Neural cell (in vitro differentiated cells): ENCODE measurements around the gene C14orf132. TPM values are rescaled to one million over a fixed set of nuclear protein-coding genes. Genes with fewer than 3 reads are reported as not detected.
"Not testable (repeated sequence)": the region's sequence is repeated elsewhere in the genome, so short reads cannot be mapped to it uniquely, and the experiment has no call there.

ENCODE experiments used
- H2AFZ ChIP-seq: fragments of 200-600, 300-800 bp; sonication (generic), shearing (Covaris generic); 2 replicates; pipeline ENCODE4 v1.6.0; 2014; ENCODE audit warnings: low read depth, mild to moderate bottlenecking, antibody characterized with exemption, low read length, moderate library complexity
- H3F3A ChIP-seq: fragments of 200-600 bp; shearing (Covaris generic); 2 replicates; pipeline ENCODE4 v1.6.1; 2016; ENCODE audit warnings: mild to moderate bottlenecking, moderate library complexity, mixed read lengths, antibody characterized with exemption, low read length; ENCODE audit not compliant: insufficient read depth, poor library complexity, severe bottlenecking
- H3K27ac ChIP-seq: fragments of 200-600, 300-800 bp; sonication (generic), shearing (Covaris generic); 2 replicates; pipeline ENCODE4 v1.5.1; 2014; ENCODE audit warnings: mild to moderate bottlenecking, low read length, moderate library complexity
- H3K27me3 ChIP-seq: fragments of 300-800, 200-600 bp; sonication (generic), shearing (Covaris generic); 2 replicates; pipeline ENCODE4 v1.6.0; 2014; ENCODE audit warnings: mild to moderate bottlenecking, low read depth, low read length, moderate library complexity; ENCODE audit not compliant: insufficient read depth
- H3K36me3 ChIP-seq: fragments of 300-800, 200-600 bp; sonication (generic), shearing (Covaris generic); 2 replicates; pipeline ENCODE4 v1.5.1; 2014; ENCODE audit warnings: mild to moderate bottlenecking, antibody characterized with exemption, low read length, moderate library complexity; ENCODE audit not compliant: insufficient read depth
- H3K4me2 ChIP-seq: fragments of 300-800, 200-600 bp; sonication (generic), shearing (Covaris generic); 2 replicates; pipeline ENCODE4 v1.6.0; 2014; ENCODE audit warnings: mild to moderate bottlenecking, low read length
- H3K4me3 ChIP-seq: fragments of 300-800, 200-600 bp; sonication (generic), shearing (Covaris generic); 2 replicates; pipeline ENCODE4 v1.5.1; 2014; ENCODE audit warnings: mild to moderate bottlenecking, low read length, moderate library complexity
- H3K79me2 ChIP-seq: fragments of 200-600 bp; shearing (Covaris generic); replicated peaks from 2 replicates; pipeline ENCODE4 v1.6.0; 2014; ENCODE audit warnings: mild to moderate bottlenecking, low read length, moderate library complexity; ENCODE audit not compliant: insufficient read depth
- H3K9ac ChIP-seq: fragments of 300-800, 200-600 bp; sonication (generic), shearing (Covaris generic); 2 replicates; pipeline ENCODE4 v1.6.1; 2016; ENCODE audit warnings: mild to moderate bottlenecking, low read length, mixed read lengths
- H3K9me2 ChIP-seq: fragments of 200-600 bp; shearing (Covaris generic); 2 replicates; pipeline ENCODE4 v1.6.1; 2016; ENCODE audit warnings: mild to moderate bottlenecking, low read length, mixed read lengths; ENCODE audit not compliant: insufficient read depth
- H3K9me3 ChIP-seq: fragments of 200-600, 300-800 bp; sonication (generic), shearing (Covaris generic); 2 replicates; pipeline ENCODE4 v1.6.1; 2016; ENCODE audit warnings: mild to moderate bottlenecking, mixed run types, low read length, moderate library complexity, mixed read lengths
- H4K20me1 ChIP-seq: fragments of 200-600 bp; shearing (Covaris generic); 2 replicates; pipeline ENCODE4 v1.6.1; 2016; ENCODE audit warnings: mild to moderate bottlenecking, mixed run types; ENCODE audit not compliant: insufficient read depth
- CTCF ChIP-seq: fragments of 450-650 bp; IDR thresholded peaks from 2 replicates; pipeline ENCODE4 v1.5.1; 2014; ENCODE audit warnings: antibody characterized with exemption, mild to moderate bottlenecking, moderate library complexity; ENCODE audit not compliant: poor library complexity, severe bottlenecking
- EP300 ChIP-seq: fragments of 450-650 bp; conservative IDR thresholded peaks from 2 replicates; pipeline ENCODE4 v1.6.1; 2014; ENCODE audit warnings: antibody characterized with exemption, mild to moderate bottlenecking, moderate library complexity; ENCODE audit not compliant: poor library complexity, severe bottlenecking
- EZH2 ChIP-seq: fragments of 200-600, 300-800 bp; shearing (Covaris generic), sonication (generic); IDR thresholded peaks from 2 replicates; pipeline ENCODE4 v1.6.1; 2014; ENCODE audit warnings: antibody characterized with exemption, low read length, borderline replicate concordance, mild to moderate bottlenecking; ENCODE audit not compliant: insufficient read depth, poor library complexity, severe bottlenecking
- MXI1 ChIP-seq: fragments of 450-650 bp; conservative IDR thresholded peaks from 2 replicates; pipeline ENCODE4 v1.6.1; 2014; ENCODE audit warnings: antibody characterized with exemption, mild to moderate bottlenecking; ENCODE audit not compliant: poor library complexity, severe bottlenecking
- POLR2AphosphoS5 ChIP-seq: IDR thresholded peaks from 2 replicates; pipeline ENCODE4 v1.6.1; 2012
- RAD21 ChIP-seq: fragments of 450-650 bp; conservative IDR thresholded peaks from 2 replicates; pipeline ENCODE4 v1.6.1; 2014; ENCODE audit warnings: antibody characterized with exemption, mild to moderate bottlenecking, moderate library complexity
- REST ChIP-seq: IDR thresholded peaks from 2 replicates; pipeline ENCODE4 v1.6.1; 2012; ENCODE audit warnings: borderline replicate concordance
- SMC3 ChIP-seq: fragments of 450-650 bp; conservative IDR thresholded peaks from 2 replicates; pipeline ENCODE4 v1.6.1; 2014; ENCODE audit warnings: antibody characterized with exemption, mild to moderate bottlenecking, moderate library complexity; ENCODE audit not compliant: poor library complexity
- TAF1 ChIP-seq: IDR thresholded peaks from 2 replicates; pipeline ENCODE4 v1.6.1; 2012; ENCODE audit warnings: low read depth
- polyA plus RNA-seq: library from polyadenylated mRNA; depleted of rRNA; stranded (reverse); fragments of >200 nt; gene quantifications from 2 replicates; pipeline ENCODE4 v1.2.3, GENCODE V29; 2014

Gene C14orf132
- polyA plus RNA-seq, 1 donor from 2014 or later, result 50.1 TPM

- no peak overlapping the region for H3K27ac ChIP-seq
These were observed 32.9 kb downstream of the C14orf132 start for GRCh38 chr14:96072076-96072475.

GRCh38 chr14:96072746-96073145, 33.6 kb downstream of the C14orf132 start:
- H3K4me3 ChIP-seq, result no peak overlapping the region
- H4K20me1 ChIP-seq, result no peaks in the 10 kb centered on the region
- H3K9ac ChIP-seq, result no peak overlapping the region
- H2AFZ ChIP-seq, result no peak overlapping the region
- H3K9me2 ChIP-seq, result no peaks in the 10 kb centered on the region
- H3K9me3 ChIP-seq, result no peaks in the 10 kb centered on the region
- no peak overlapping the region for H3K27ac ChIP-seq
- no peaks in the 10 kb centered on the region for H3K27me3 ChIP-seq
- no peaks in the 10 kb centered on the region for H3F3A ChIP-seq
- TF ChIP-seq TAF1, result no peak
- H3K36me3 ChIP-seq, result no peaks in the 10 kb centered on the region
- H3K4me2 ChIP-seq, result no peak overlapping the region
- peaks cover 43% of the 10 kb centered on the region for H3K79me2 ChIP-seq

More at GRCh38 chr14:96072076-96072475, 32.9 kb downstream of the C14orf132 start:
- H3K9me3 ChIP-seq, result no peaks in the 10 kb centered on the region
- H3K9me2 ChIP-seq, result no peaks in the 10 kb centered on the region
- H3K27me3 ChIP-seq, result no peaks in the 10 kb centered on the region
- no peaks in the 10 kb centered on the region for H3F3A ChIP-seq
- H2AFZ ChIP-seq, result no peak overlapping the region
- no peaks in the 10 kb centered on the region for H4K20me1 ChIP-seq
- H3K4me2 ChIP-seq, result no peak overlapping the region
- no peak for TF ChIP-seq EP300
- no peak for TF ChIP-seq TAF1
- TF ChIP-seq EZH2, result no peak
- no peak for TF ChIP-seq MXI1
- no peak for TF ChIP-seq RAD21
- TF ChIP-seq REST, result no peak
- no peak for TF ChIP-seq POLR2AphosphoS5
- no peak for TF ChIP-seq CTCF
- no peak for TF ChIP-seq SMC3
- H3K4me3 ChIP-seq, result no peak overlapping the region
- H3K9ac ChIP-seq, result no peak overlapping the region
- no peaks in the 10 kb centered on the region for H3K36me3 ChIP-seq
- peaks cover 37% of the 10 kb centered on the region for H3K79me2 ChIP-seq

GRCh38 chr14:96073260-96074039, 34.3 kb downstream of the C14orf132 start:
- H3K27ac ChIP-seq, result not testable (repeated sequence)

More at GRCh38 chr14:96073260-96074039, 34.3 kb downstream of the C14orf132 start:
- H3K27me3 ChIP-seq, H2AFZ ChIP-seq, H3K9ac ChIP-seq, H4K20me1 ChIP-seq, H3K9me3 ChIP-seq, H3K4me2 ChIP-seq, H3K9me2 ChIP-seq, H3F3A ChIP-seq, H3K4me3 ChIP-seq, H3K36me3 ChIP-seq: not testable (repeated sequence)
- H3K79me2 ChIP-seq, result peaks cover 44% of the 10 kb centered on the region
